ENCODE results near the gene MPPED1.

MPPED1 gene

GRCh38 chr22:43502306-43502874 is 90.6 kb downstream of the MPPED1 start:
- H3K27me3 ChIP-seq (ENCODE audit: insufficient read depth, low read depth, severe bottlenecking): no peaks in the 10 kb centered on the region
- no peak for DNase-seq

GRCh38 chr22:43504068-43504467 is 92.3 kb downstream of the MPPED1 start:
- H3K9me3 ChIP-seq (ENCODE audit: severe bottlenecking): no peaks in the 10 kb centered on the region
- no peak overlapping the region for H3K4me3 ChIP-seq (ENCODE audit: low read depth, low read length)
- TF ChIP-seq CTCF (IDR thresholded peaks at IDR 0.05; ENCODE audit: low read depth, low read length): no peak
- no peak overlapping the region for H3K27ac ChIP-seq
- no peak for DNase-seq
- no peaks in the 10 kb centered on the region; the same call in 1 of the 2 replicates for H3K36me3 ChIP-seq
- H3K27me3 ChIP-seq (ENCODE audit: insufficient read depth, low read depth, severe bottlenecking): no peaks in the 10 kb centered on the region

More at GRCh38 chr22:43502306-43502874, 90.6 kb downstream of the MPPED1 start:
- Histone ChIP-seq H3K27ac (peak overlapping the region; percentile 61; the same call in 1 of the 2 replicates), H3K4me3 (ENCODE audit: low read depth, low read length) (no peak overlapping the region), H3K36me3 (no peaks in the 10 kb centered on the region; the same call in 1 of the 2 replicates), H3K9me3 (ENCODE audit: severe bottlenecking) (no peaks in the 10 kb centered on the region)
- no peak for TF ChIP-seq CTCF (IDR thresholded peaks at IDR 0.05; ENCODE audit: low read depth, low read length)

- no peaks in the 10 kb centered on the region for H3K27me3 ChIP-seq (ENCODE audit: insufficient read depth, low read depth, severe bottlenecking)
Observed at GRCh38 chr22:43504666-43505261, 93.0 kb downstream of the MPPED1 start.

GRCh38 chr22:43505423-43505822 is 93.6 kb downstream of the MPPED1 start:
- no peak for DNase-seq
- no peak overlapping the region for H3K4me3 ChIP-seq (ENCODE audit: low read depth, low read length)
- TF ChIP-seq CTCF (IDR thresholded peaks at IDR 0.05; ENCODE audit: low read depth, low read length): no peak
- no peaks in the 10 kb centered on the region; the same call in 1 of the 2 replicates for H3K36me3 ChIP-seq
- no peak overlapping the region for H3K27ac ChIP-seq
- H3K27me3 ChIP-seq (ENCODE audit: insufficient read depth, low read depth, severe bottlenecking): no peaks in the 10 kb centered on the region
- no peaks in the 10 kb centered on the region for H3K9me3 ChIP-seq (ENCODE audit: severe bottlenecking)

More at GRCh38 chr22:43504666-43505261, 93.0 kb downstream of the MPPED1 start:
- Histone ChIP-seq H3K36me3 (no peaks in the 10 kb centered on the region; the same call in 1 of the 2 replicates), H3K27ac (no peak overlapping the region), H3K9me3 (ENCODE audit: severe bottlenecking) (no peaks in the 10 kb centered on the region), H3K4me3 (ENCODE audit: low read depth, low read length) (no peak overlapping the region)
- no peak for TF ChIP-seq CTCF (IDR thresholded peaks at IDR 0.05; ENCODE audit: low read depth, low read length)
- DNase-seq: no peak

GRCh38 chr22:43505896-43506295 is 94.1 kb downstream of the MPPED1 start:
- H3K36me3 ChIP-seq: no peaks in the 10 kb centered on the region; the same call in 1 of the 2 replicates
- no peak overlapping the region for H3K27ac ChIP-seq
- no peaks in the 10 kb centered on the region for H3K9me3 ChIP-seq (ENCODE audit: severe bottlenecking)
- no peak for DNase-seq
- no peaks in the 10 kb centered on the region for H3K27me3 ChIP-seq (ENCODE audit: insufficient read depth, low read depth, severe bottlenecking)
- TF ChIP-seq CTCF (IDR thresholded peaks at IDR 0.05; ENCODE audit: low read depth, low read length): no peak
- no peak overlapping the region for H3K4me3 ChIP-seq (ENCODE audit: low read depth, low read length)

Data from WERI-Rb-1 (cell line).